HEK293T (cell line): ENCODE measurements around the gene USP5.

Experiments
- CTCF ChIA-PET: fragments of 350-600 bp; formaldehyde crosslinking; extraction: SDS; loops from one replicate; lab custom pipeline; 2021; ENCODE audit warnings: antibody characterized with exemption, inconsistent platforms; lab: Yijun Ruan, JAX
- POLR2A ChIA-PET: fragments of 350-600 bp; formaldehyde crosslinking; extraction: SDS; loops from one replicate; lab custom pipeline; 2020; ENCODE audit warnings: antibody characterized with exemption, inconsistent platforms; lab: Yijun Ruan, JAX
- DNase-seq: peaks from one replicate; pipeline ENCODE4 v3.0.0; 2012; ENCODE audit warnings: mixed read lengths; ENCODE audit errors: extremely low spot score
- ARNT ChIP-seq: fragments of 450-650 bp; IDR thresholded peaks from 2 replicates; pipeline ENCODE4 v1.6.1; 2017; ENCODE audit warnings: mild to moderate bottlenecking
- BHLHE40 ChIP-seq: fragments of 450-650 bp; IDR thresholded peaks from 2 replicates; pipeline ENCODE4 v1.6.1; 2016; ENCODE audit warnings: mild to moderate bottlenecking, moderate library complexity, borderline replicate concordance
- CTBP1 ChIP-seq: fragments of 450-650 bp; IDR thresholded peaks from 2 replicates; pipeline ENCODE4 v1.6.1; 2016; ENCODE audit warnings: borderline replicate concordance
- ELF4 ChIP-seq: fragments of 450-650 bp; IDR thresholded peaks from 2 replicates; pipeline ENCODE4 v1.6.1; 2017; ENCODE audit warnings: antibody characterized with exemption
- FOXA1 ChIP-seq: fragments of 450-650 bp; IDR thresholded peaks from 2 replicates; pipeline ENCODE4 v1.6.1; 2016; ENCODE audit warnings: mild to moderate bottlenecking
- FOXK2 ChIP-seq: fragments of 450-650 bp; IDR thresholded peaks from 2 replicates; pipeline ENCODE4 v1.6.1; 2016; ENCODE audit warnings: mild to moderate bottlenecking
- FOXM1 ChIP-seq: fragments of 450-650 bp; IDR thresholded peaks from 2 replicates; pipeline ENCODE4 v1.6.1; 2017; ENCODE audit warnings: mild to moderate bottlenecking, borderline replicate concordance
- HDGF ChIP-seq: fragments of 450-650 bp; IDR thresholded peaks from 2 replicates; pipeline ENCODE4 v1.6.1; 2017; ENCODE audit warnings: antibody characterized with exemption, borderline replicate concordance
- L3MBTL2 ChIP-seq: fragments of 450-650 bp; conservative IDR thresholded peaks from 2 replicates; pipeline ENCODE4 v1.6.1; 2016; ENCODE audit warnings: mild to moderate bottlenecking
- LEF1 ChIP-seq: fragments of 450-650 bp; IDR thresholded peaks from 2 replicates; pipeline ENCODE4 v1.6.1; 2017; ENCODE audit warnings: mild to moderate bottlenecking, borderline replicate concordance
- NFRKB ChIP-seq: fragments of 450-650 bp; IDR thresholded peaks from 2 replicates; pipeline ENCODE4 v1.6.1; 2016; ENCODE audit warnings: mild to moderate bottlenecking, moderate library complexity
- PKNOX1 ChIP-seq: fragments of 450-650 bp; IDR thresholded peaks from 2 replicates; pipeline ENCODE4 v1.6.1; 2016
- SP1 ChIP-seq: fragments of 450-650 bp; IDR thresholded peaks from 2 replicates; pipeline ENCODE4 v1.6.1; 2017
- SUZ12 ChIP-seq: fragments of 450-650 bp; IDR thresholded peaks from 2 replicates; pipeline ENCODE4 v1.6.1; 2016; ENCODE audit warnings: mild to moderate bottlenecking
- TARDBP ChIP-seq: fragments of 450-650 bp; IDR thresholded peaks from 2 replicates; pipeline ENCODE4 v1.6.1; 2016
- ZNF384 ChIP-seq: fragments of 450-650 bp; IDR thresholded peaks from 2 replicates; pipeline ENCODE4 v1.6.1; 2016

Gene USP5

DNA sequence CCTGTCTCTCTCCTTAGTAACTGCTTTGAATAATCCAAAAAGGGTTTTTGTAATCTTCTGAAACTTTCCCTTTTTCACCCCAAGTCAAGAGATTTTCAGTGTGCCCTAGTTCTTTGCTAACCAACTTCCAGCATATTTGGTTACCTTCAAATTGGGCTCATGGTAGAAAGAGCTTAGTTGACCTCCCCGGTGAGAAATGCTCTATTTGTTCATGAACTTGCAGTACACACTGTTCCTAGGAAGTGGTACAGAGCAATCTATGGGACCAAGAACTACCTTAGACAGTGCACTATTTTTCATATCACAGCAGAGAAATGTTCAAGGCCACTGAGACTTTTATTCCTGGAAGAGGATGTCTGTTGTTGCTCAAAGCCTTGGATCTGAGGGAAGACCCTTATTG, 1.7 kb downstream of the USP5 start:
- ChIA-PET CTCF (interaction anchor here (1.1 to 3.9 kb wide), 4 partner anchors 16 to 239 kb away, joined by 3 to 28 read pairs (median 15); partner anchors contain the start of gene SPSB2), POLR2A (interaction anchor here (2.9 to 5.5 kb wide), 6 partner anchors 15 to 130 kb away, joined by 15 to 214 read pairs (median 44); partner anchors contain the start of genes C12orf57, COPS7A, MLF2 and P3H3)
- no peak for TF ChIP-seq PKNOX1
- no peak for TF ChIP-seq NFRKB
- TF ChIP-seq TARDBP = no peak
- TF ChIP-seq FOXA1 = no peak
- no peak for TF ChIP-seq FOXK2
- TF ChIP-seq FOXM1 = no peak
- no peak for TF ChIP-seq SUZ12
- no peak for TF ChIP-seq ARNT
- no peak for TF ChIP-seq BHLHE40
- TF ChIP-seq LEF1 = no peak
- no peak for TF ChIP-seq SP1
- no peak for TF ChIP-seq ELF4
- TF ChIP-seq CTBP1 = no peak
- TF ChIP-seq HDGF = no peak
- DNase-seq = no peak

DNA sequence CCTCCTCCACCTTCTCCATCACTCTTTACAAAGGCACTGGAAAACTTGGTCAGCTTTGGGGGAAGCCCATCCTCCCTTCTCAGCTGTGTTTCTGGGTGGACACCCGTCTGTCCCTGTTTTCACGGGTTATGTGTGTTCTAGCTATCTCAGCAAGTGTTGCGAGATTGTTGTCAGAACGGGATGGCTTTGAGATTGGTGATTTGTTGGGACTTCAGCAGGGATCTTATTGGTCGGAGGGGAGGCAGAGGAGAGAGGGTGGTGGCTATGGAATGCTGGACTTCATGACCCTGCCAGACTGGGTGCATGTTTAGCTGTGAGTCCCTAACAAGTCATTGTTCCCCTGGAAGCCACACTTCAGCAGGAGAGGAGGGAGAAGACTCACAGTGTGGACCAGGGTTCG, 2.1 kb downstream of the USP5 start:
- ChIA-PET CTCF (interaction anchor here (0.6 to 3.1 kb wide), 4 partner anchors 15 to 297 kb away, joined by 3 to 28 read pairs (median 4); partner anchors contain the start of gene SPSB2), POLR2A (interaction anchor here (4.0 to 5.5 kb wide), 2 partner anchors 15 to 102 kb away, joined by 51 to 214 read pairs; partner anchors contain the start of genes MLF2, SPSB2 and TPI1)
- DNase-seq = no peak
- TF ChIP-seq ELF4 (no peak), ZNF384 (no peak), LEF1 (no peak), FOXA1 (no peak), BHLHE40 (no peak), TARDBP (no peak), PKNOX1 (no peak), SUZ12 (no peak), L3MBTL2 (no peak), FOXK2 (no peak), CTBP1 (no peak), HDGF (no peak), SP1 (no peak), NFRKB (no peak), ARNT (no peak), FOXM1 (no peak)

GRCh38 chr12:6855322-6855721, 3.4 kb downstream of the USP5 start:
- CTCF ChIA-PET = interaction anchor here (0.6 to 0.9 kb wide), 2 partner anchors 14 to 17 kb away, joined by 3 to 4 read pairs; partner anchors contain the start of gene SPSB2
- POLR2A ChIA-PET = interaction anchor here (5.5 kb wide), 1 partner anchor 13 kb away, joined by 214 read pairs; the partner anchor contains the start of genes SPSB2 and TPI1
- TF ChIP-seq FOXA1 (no peak), FOXM1 (no peak), TARDBP (no peak), LEF1 (no peak), L3MBTL2 (no peak), NFRKB (no peak), CTBP1 (no peak), SP1 (no peak), ZNF384 (no peak)
- DNase-seq = no peak

DNA sequence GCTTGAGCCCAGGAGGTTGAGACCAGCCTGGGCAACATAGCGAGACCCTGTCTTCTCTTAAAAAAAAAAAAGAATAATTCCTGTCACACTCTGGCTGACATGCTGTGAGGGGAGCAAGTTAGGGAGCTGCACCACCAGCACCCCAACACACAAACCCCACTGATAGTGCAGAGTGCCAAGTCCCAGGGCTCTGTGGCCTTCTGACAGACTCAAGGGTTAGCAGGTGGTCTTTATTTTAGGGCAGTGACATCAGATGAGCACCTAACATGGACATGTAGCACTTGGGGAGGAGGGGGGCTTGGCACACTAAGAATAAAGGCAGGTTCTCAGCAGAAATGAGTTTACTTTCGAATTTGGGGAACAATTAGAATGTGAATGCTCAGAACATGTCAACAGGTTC, 6.8 kb downstream of the USP5 start:
- TF ChIP-seq ELF4 (no peak), CTBP1 (no peak), TARDBP (no peak), PKNOX1 (no peak), FOXA1 (no peak), ARNT (no peak), L3MBTL2 (no peak), FOXK2 (no peak), SUZ12 (no peak)
- POLR2A ChIA-PET = no interaction called here
- no peak for DNase-seq
- CTCF ChIA-PET = no interaction called here

- TF ChIP-seq TARDBP = no peak
- POLR2A ChIA-PET = interaction anchor here (0.7 kb wide), 1 partner anchor 9 kb away, joined by 3 read pairs; no protein-coding TSS in a partner anchor
- no peak for DNase-seq
- CTCF ChIA-PET = no interaction called here
Observed at GRCh38 chr12:6860116-6860515, 8.2 kb downstream of the USP5 start.

DNA sequence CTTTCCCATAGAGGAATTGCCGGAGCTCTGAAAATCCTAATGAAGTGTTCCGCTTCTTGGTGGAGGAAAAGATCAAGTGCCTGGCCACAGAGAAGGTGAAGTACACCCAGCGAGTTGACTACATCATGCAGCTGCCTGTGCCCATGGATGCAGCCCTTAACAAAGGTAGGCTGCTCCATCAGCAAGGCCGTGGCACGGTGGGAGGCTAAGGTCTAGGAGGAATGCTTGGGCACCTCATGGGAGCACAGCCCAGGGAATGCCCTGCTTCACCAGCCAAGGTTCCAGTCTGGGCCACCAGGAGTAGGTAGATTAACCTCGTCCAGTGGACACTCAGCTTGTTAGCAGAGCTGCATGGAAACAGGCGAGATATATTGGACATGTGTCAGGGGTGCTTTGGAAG, 9.0 kb downstream of the USP5 start:
- ChIA-PET CTCF (interaction anchor here (0.9 kb wide), 1 partner anchor 30 kb away, joined by 3 read pairs; no protein-coding TSS in a partner anchor), POLR2A (interaction anchor here (0.9 to 2.0 kb wide), 3 partner anchors 8 to 9 kb away, joined by 3 to 11 read pairs (median 3); partner anchors contain the start of genes CDCA3 and USP5)
- TF ChIP-seq FOXA1 (no peak), SP1 (no peak), FOXM1 (no peak), CTBP1 (no peak), ELF4 (no peak), SUZ12 (no peak), HDGF (no peak), FOXK2 (no peak), ARNT (no peak)
- no peak for DNase-seq
